A673 (cell line): ENCODE results near the gene FAM83F. TPM values are rescaled to one million over a fixed set of nuclear protein-coding genes. Genes with fewer than 3 reads are reported as not detected.

Experiments used
- BruUV-seq: library from RNA; stranded (reverse); fragments of 400-500 nt; replicated peaks from 2 replicates; lab custom pipeline; 2021; lab: Mats Ljungman, UMichigan
- CTCF ChIA-PET: fragments of 300-600 bp; sonication (Branson Sonifier 250); formaldehyde crosslinking; loops from one replicate; lab custom pipeline; 2022; ENCODE audit warnings: antibody characterized with exemption; lab: Charles Lee
- POLR2A ChIA-PET: fragments of 300-600 bp; sonication (Branson Sonifier 250); formaldehyde crosslinking; loops from one replicate; lab custom pipeline; 2022; ENCODE audit warnings: antibody characterized with exemption; ENCODE audit not compliant: low non-redundant PET; lab: Charles Lee
- DNase-seq: peaks from one replicate; pipeline ENCODE4 v3.0.0-alpha.2; 2015; ENCODE audit warnings: low spot score
- H3K27ac ChIP-seq: fragments of 200-600 bp; sonication (generic); 2 replicates; pipeline ENCODE4 v1.5.1; 2016; ENCODE audit warnings: mixed run types, low read depth, mild to moderate bottlenecking, mixed read lengths, antibody characterized with exemption, low read length; ENCODE audit not compliant: poor library complexity, severe bottlenecking
- H3K27me3 ChIP-seq: fragments of 200-600 bp; sonication (generic); replicated peaks from 2 replicates; pipeline ENCODE4 v1.6.1; 2017; ENCODE audit warnings: mixed run types, low read depth, mild to moderate bottlenecking, mixed read lengths, antibody characterized with exemption, low read length; ENCODE audit not compliant: insufficient read depth, poor library complexity
- H3K36me3 ChIP-seq: fragments of 200-600 bp; sonication (generic); 2 replicates; pipeline ENCODE4 v1.6.1; 2016; ENCODE audit warnings: mixed run types, mild to moderate bottlenecking, mixed read lengths, antibody characterized with exemption, low read length; ENCODE audit not compliant: insufficient read depth, poor library complexity, severe bottlenecking
- H3K4me1 ChIP-seq: fragments of 200-600 bp; sonication (generic); 2 replicates; pipeline ENCODE4 v1.6.1; 2017; ENCODE audit warnings: mixed run types, mild to moderate bottlenecking, mixed read lengths, antibody characterized with exemption, low read length; ENCODE audit not compliant: insufficient read depth, poor library complexity, severe bottlenecking
- H3K4me3 ChIP-seq: fragments of 200-600 bp; sonication (generic); 2 replicates; pipeline ENCODE4 v1.5.1; 2016; ENCODE audit warnings: low read depth, mixed run types, mild to moderate bottlenecking, mixed read lengths, low read length; ENCODE audit not compliant: poor library complexity, severe bottlenecking
- H3K9me3 ChIP-seq: fragments of 200-600 bp; sonication (generic); 2 replicates; pipeline ENCODE4 v1.6.1; 2016; ENCODE audit warnings: mixed run types, low read depth, mild to moderate bottlenecking, mixed read lengths, antibody characterized with exemption, low read length; ENCODE audit not compliant: poor library complexity, severe bottlenecking
- EZH2 ChIP-seq: fragments of 200-600 bp; sonication (generic); IDR thresholded peaks from 2 replicates; pipeline ENCODE4 v1.6.1; 2017; ENCODE audit warnings: borderline replicate concordance, low read depth, mild to moderate bottlenecking, mixed read lengths, antibody characterized with exemption, low read length; ENCODE audit not compliant: poor library complexity, severe bottlenecking
- intact Hi-C: fragments of 100-400 bp; cut with micrococcal nuclease; formaldehyde crosslinking; loops from one replicate; pipeline ENCODE4 v1.10.0; 2022; ENCODE audit not compliant: unreplicated experiment
- total RNA-seq: library from RNA; stranded (reverse); gene quantifications from 2 replicates; pipeline ENCODE4 v1.2.3, GENCODE V29; 2021
- TF ChIP-seq, protein P1 (sequence below): fragments of 300-800, 200-600 bp; sonication (generic); conservative IDR thresholded peaks from 2 replicates; pipeline ENCODE4 v1.5.1; 2017; ENCODE audit warnings: low read depth, mild to moderate bottlenecking, antibody characterized with exemption, low read length, moderate library complexity, mixed read lengths

Gene FAM83F
- total RNA-seq, 1 experiment from 2014 or later, result not detected

DNA sequence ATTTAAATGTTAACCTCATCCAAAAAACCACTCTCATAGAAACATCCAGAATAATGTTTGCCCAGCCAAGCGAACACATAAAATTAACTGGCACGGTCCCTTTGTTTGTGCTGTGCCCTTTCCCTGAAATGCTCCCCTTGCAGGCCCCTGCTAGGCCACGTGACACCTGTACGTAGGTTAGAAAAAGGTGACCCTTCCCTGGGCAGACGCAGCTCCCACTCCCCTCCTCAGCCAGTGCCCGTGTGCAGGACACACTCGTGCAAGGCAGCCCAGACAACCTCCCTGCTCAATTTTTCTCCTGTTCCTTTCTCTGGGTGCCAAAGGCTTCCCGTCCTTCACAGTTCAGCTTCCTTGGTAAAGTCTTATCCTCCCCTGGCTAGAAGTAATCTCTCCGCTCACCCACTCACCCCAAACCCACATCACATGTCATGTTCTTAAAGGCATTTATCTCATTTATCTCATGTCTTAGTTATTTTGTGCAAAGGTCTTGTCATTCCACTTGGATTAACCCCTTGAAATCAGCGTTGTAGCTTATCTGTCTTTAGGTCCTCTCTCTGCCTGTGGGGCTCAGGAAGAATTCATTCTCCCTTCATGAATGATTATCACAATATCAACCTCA lies 20.7 kb downstream of the FAM83F start:
- Histone ChIP-seq H3K4me3 (no peak overlapping the region), H3K27me3 (peaks cover 26% of the 10 kb centered on the region), H3K4me1 (no peaks in the 10 kb centered on the region), H3K27ac (no peak overlapping the region), H3K9me3 (no peaks in the 10 kb centered on the region), H3K36me3 (no peaks in the 10 kb centered on the region)
- no peak for DNase-seq
- BruUV-seq, result no TSS peak
- CTCF ChIA-PET, result no interaction called here
- intact Hi-C loops, result no loop called here
- POLR2A ChIA-PET, result no interaction called here
- TF ChIP-seq, protein P1, sequence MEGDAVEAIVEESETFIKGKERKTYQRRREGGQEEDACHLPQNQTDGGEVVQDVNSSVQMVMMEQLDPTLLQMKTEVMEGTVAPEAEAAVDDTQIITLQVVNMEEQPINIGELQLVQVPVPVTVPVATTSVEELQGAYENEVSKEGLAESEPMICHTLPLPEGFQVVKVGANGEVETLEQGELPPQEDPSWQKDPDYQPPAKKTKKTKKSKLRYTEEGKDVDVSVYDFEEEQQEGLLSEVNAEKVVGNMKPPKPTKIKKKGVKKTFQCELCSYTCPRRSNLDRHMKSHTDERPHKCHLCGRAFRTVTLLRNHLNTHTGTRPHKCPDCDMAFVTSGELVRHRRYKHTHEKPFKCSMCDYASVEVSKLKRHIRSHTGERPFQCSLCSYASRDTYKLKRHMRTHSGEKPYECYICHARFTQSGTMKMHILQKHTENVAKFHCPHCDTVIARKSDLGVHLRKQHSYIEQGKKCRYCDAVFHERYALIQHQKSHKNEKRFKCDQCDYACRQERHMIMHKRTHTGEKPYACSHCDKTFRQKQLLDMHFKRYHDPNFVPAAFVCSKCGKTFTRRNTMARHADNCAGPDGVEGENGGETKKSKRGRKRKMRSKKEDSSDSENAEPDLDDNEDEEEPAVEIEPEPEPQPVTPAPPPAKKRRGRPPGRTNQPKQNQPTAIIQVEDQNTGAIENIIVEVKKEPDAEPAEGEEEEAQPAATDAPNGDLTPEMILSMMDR, result no peak

DNA sequence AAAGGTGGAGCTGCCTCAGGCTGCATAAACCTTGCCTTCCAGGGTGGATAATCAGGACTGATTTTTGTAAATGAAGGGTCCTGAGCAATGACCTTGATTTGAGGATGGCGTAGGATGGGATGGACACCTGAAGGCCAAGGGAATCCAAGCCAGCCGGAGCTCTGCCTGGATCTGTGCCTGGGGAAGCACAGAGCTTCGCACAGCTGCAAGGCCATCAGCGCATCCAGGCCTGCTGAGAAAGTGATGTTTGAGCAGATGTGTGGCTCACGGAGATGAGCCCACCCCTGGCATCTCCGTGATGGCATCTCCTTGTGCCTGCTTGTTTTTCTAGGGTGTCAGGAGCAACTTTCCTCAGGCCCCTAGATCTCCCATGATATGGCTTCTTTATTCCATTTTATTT lies 23.3 kb downstream of the FAM83F start:
- H3K9me3 ChIP-seq, result no peaks in the 10 kb centered on the region
- TF ChIP-seq, protein P1, result no peak
- TF ChIP-seq EZH2, result no peak
- H3K36me3 ChIP-seq, result no peaks in the 10 kb centered on the region
- POLR2A ChIA-PET, result no interaction called here
- no peak overlapping the region for H3K4me3 ChIP-seq
- no peak for DNase-seq
- H3K27me3 ChIP-seq, result peaks cover 15% of the 10 kb centered on the region
- intact Hi-C loops, result no loop called here
- H3K4me1 ChIP-seq, result no peaks in the 10 kb centered on the region
- CTCF ChIA-PET, result no interaction called here
- BruUV-seq, result no TSS peak
- H3K27ac ChIP-seq, result no peak overlapping the region

DNA sequence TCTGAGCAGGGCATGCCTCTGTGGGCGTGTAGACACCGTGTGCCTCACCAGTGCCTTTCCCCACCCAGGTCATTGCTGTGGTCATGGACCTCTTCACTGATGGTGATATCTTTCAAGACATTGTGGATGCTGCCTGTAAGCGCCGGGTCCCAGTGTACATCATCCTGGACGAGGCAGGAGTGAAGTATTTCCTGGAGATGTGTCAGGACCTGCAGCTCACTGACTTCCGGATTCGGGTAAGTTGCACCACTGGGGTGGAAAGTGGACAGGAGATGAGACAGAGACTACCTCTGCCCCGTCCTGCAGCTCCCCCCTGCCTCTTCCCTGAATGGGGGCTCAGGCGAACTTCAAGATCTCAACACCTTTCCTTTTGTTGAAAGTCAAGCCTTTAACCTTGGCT lies 24.3 kb downstream of the FAM83F start:
- Histone ChIP-seq H3K4me3 (no peak overlapping the region), H3K36me3 (no peaks in the 10 kb centered on the region), H3K4me1 (no peaks in the 10 kb centered on the region), H3K9me3 (no peaks in the 10 kb centered on the region), H3K27ac (no peak overlapping the region), H3K27me3 (peaks cover 5% of the 10 kb centered on the region)
- intact Hi-C loops, result no loop called here
- TF ChIP-seq, protein P1, result no peak
- DNase-seq, result no peak
- ChIA-PET POLR2A (no interaction called here), CTCF (no interaction called here)
- BruUV-seq, result no TSS peak
